GM18868 (cell line): Measurements from ENCODE around the gene MAPKAPK3.
A peak's percentile ranks its signal among the peaks of the same experiment; 100 is the strongest.
"Not testable (repeated sequence)": the region's sequence is repeated elsewhere in the genome, so short reads cannot be mapped to it uniquely, and the experiment has no call there.

Experiments
- ATAC-seq: cut with Tn5 transposase; IDR thresholded peaks from one replicate; pipeline ENCODE4 v1.9.1; 2021; ENCODE audit warnings: mild to moderate bottlenecking, moderate library complexity; ENCODE audit not compliant: unreplicated experiment

The MAPKAPK3 gene

GRCh38 chr3:50652709-50653108, 35.8 kb downstream of the MAPKAPK3 start:
- ATAC-seq = no peak

- no peak for ATAC-seq
These were observed 37.1 kb downstream of the MAPKAPK3 start for GRCh38 chr3:50653937-50654595.

GRCh38 chr3:50655009-50655830, 38.3 kb downstream of the MAPKAPK3 start:
- no peak for ATAC-seq

GRCh38 chr3:50656417-50657195, 39.7 kb downstream of the MAPKAPK3 start:
- no peak for ATAC-seq

- no peak for ATAC-seq
These were observed 40.5 kb downstream of the MAPKAPK3 start for GRCh38 chr3:50657407-50657806.

- ATAC-seq = no peak
These were observed 40.9 kb downstream of the MAPKAPK3 start for GRCh38 chr3:50657816-50658215.

GRCh38 chr3:50658416-50658815, 41.5 kb downstream of the MAPKAPK3 start:
- no peak for ATAC-seq

GRCh38 chr3:50658831-50659230, 41.9 kb downstream of the MAPKAPK3 start:
- no peak for ATAC-seq

- no peak for ATAC-seq
These were observed 43.4 kb downstream of the MAPKAPK3 start for GRCh38 chr3:50660386-50660785.

GRCh38 chr3:50661321-50661837, 44.4 kb downstream of the MAPKAPK3 start:
- no peak for ATAC-seq

GRCh38 chr3:50662408-50662807, 45.5 kb downstream of the MAPKAPK3 start:
- no peak for ATAC-seq

GRCh38 chr3:50665081-50665840, 48.3 kb downstream of the MAPKAPK3 start:
- no peak for ATAC-seq

GRCh38 chr3:50665841-50666115, 48.8 kb downstream of the MAPKAPK3 start:
- ATAC-seq = not testable (repeated sequence)

GRCh38 chr3:50666837-50667236, 49.9 kb downstream of the MAPKAPK3 start:
- no peak for ATAC-seq

GRCh38 chr3:50671331-50671730, 54.4 kb downstream of the MAPKAPK3 start:
- no peak for ATAC-seq

- no peak for ATAC-seq
These were observed 55.7 kb downstream of the MAPKAPK3 start for GRCh38 chr3:50672656-50673055.

- no peak for ATAC-seq
These were observed 57.0 kb downstream of the MAPKAPK3 start for GRCh38 chr3:50673931-50674330.

GRCh38 chr3:50674349-50675178, 57.6 kb downstream of the MAPKAPK3 start, which contains the start of gene DOCK3:
DOCK3 (plus strand) TSS chr3:50674927; CDS start chr3:50675264, 337 bp downstream.
- ATAC-seq = peak; percentile 71

GRCh38 chr3:50675179-50676030, 58.5 kb downstream of the MAPKAPK3 start:
- peak; percentile 34 for ATAC-seq
